Activated T-helper 2 cell treated with anti-CD3 and anti-CD28 coated beads, Interferon-gamma antibody, Interleukin-2, Interleukin-4, amounts not matched to agents 10 μg/mL and 5 μg/mL and 100 μg/mL, durations not matched to agents 14 hours and 24 hours and 36 hours (primary cell): Measurements from ENCODE around the gene CDC25A. TPM values are rescaled to one million over a fixed set of nuclear protein-coding genes. Genes with fewer than 3 reads are reported as not detected.

Experiments
- DNase-seq: peaks from one replicate; pipeline ENCODE4 v3.0.0; 2021; ENCODE audit warnings: low spot score
- H3K27ac Mint-ChIP-seq: one replicate; pipeline ENCODE4 v1.8.0; 2021; ENCODE audit warnings: mixed read lengths
- H3K27me3 Mint-ChIP-seq: one replicate; pipeline ENCODE4 v1.8.0; 2021; ENCODE audit warnings: low read depth, mixed read lengths
- H3K36me3 Mint-ChIP-seq: one replicate; pipeline ENCODE4 v1.8.0; 2021; ENCODE audit warnings: low read depth, mixed read lengths
- H3K4me1 Mint-ChIP-seq: one replicate; pipeline ENCODE4 v1.8.0; 2021; ENCODE audit warnings: low read depth, mixed read lengths
- H3K4me3 Mint-ChIP-seq: one replicate; pipeline ENCODE4 v1.8.0; 2021; ENCODE audit warnings: low read depth, mild to moderate bottlenecking, moderate library complexity, mixed read lengths
- H3K9me3 Mint-ChIP-seq: one replicate; pipeline ENCODE4 v1.8.0; 2021; ENCODE audit warnings: mixed read lengths
- intact Hi-C: fragments of 100-400 bp; cut with micrococcal nuclease; formaldehyde crosslinking; loops from one replicate; pipeline ENCODE4 v1.15.1; 2023
- total RNA-seq: library from RNA; stranded (reverse); gene quantifications from 2 replicates; pipeline ENCODE4 v1.2.3, GENCODE V29; 2022

Gene CDC25A
- total RNA-seq, 1 donor from 2014 or later: 39.1 TPM

GRCh38 chr3:48151807-48152427, 36.3 kb downstream of the CDC25A start:
- no peaks in the 10 kb centered on the region for H3K9me3 Mint-ChIP-seq
- no peak overlapping the region for H3K4me3 Mint-ChIP-seq
- H3K36me3 Mint-ChIP-seq: no peaks in the 10 kb centered on the region
- DNase-seq: no peak
- H3K27ac Mint-ChIP-seq: no peak overlapping the region
- peaks cover 2% of the 10 kb centered on the region for H3K4me1 Mint-ChIP-seq
- H3K27me3 Mint-ChIP-seq: no peaks in the 10 kb centered on the region
- intact Hi-C loops: loop anchor here (5.0 to 10.0 kb wide), 3 partner anchors 67 to 315 kb away; no protein-coding TSS in a partner anchor

GRCh38 chr3:48151058-48151806, 37.0 kb downstream of the CDC25A start:
- H3K4me1 Mint-ChIP-seq: peaks cover 2% of the 10 kb centered on the region
- DNase-seq: peak; percentile 50
- no peaks in the 10 kb centered on the region for H3K36me3 Mint-ChIP-seq
- intact Hi-C loops: loop anchor here (5.0 to 10.0 kb wide), 3 partner anchors 66 to 314 kb away; no protein-coding TSS in a partner anchor
- no peak overlapping the region for H3K27ac Mint-ChIP-seq
- H3K4me3 Mint-ChIP-seq: no peak overlapping the region
- H3K9me3 Mint-ChIP-seq: no peaks in the 10 kb centered on the region
- no peaks in the 10 kb centered on the region for H3K27me3 Mint-ChIP-seq

- no peaks in the 10 kb centered on the region for H3K36me3 Mint-ChIP-seq
Observed at GRCh38 chr3:48143992-48144391, 44.2 kb downstream of the CDC25A start.

GRCh38 chr3:48143567-48143966, 44.6 kb downstream of the CDC25A start:
- Mint-ChIP-seq H3K27ac (no peak overlapping the region), H3K27me3 (peaks cover 3% of the 10 kb centered on the region), H3K4me1 (no peaks in the 10 kb centered on the region), H3K9me3 (no peaks in the 10 kb centered on the region), H3K36me3 (no peaks in the 10 kb centered on the region), H3K4me3 (no peak overlapping the region)
- DNase-seq: no peak
- intact Hi-C loops: no loop called here

More at GRCh38 chr3:48143992-48144391, 44.2 kb downstream of the CDC25A start:
- no peaks in the 10 kb centered on the region for H3K4me1 Mint-ChIP-seq
- DNase-seq: no peak
- no peaks in the 10 kb centered on the region for H3K9me3 Mint-ChIP-seq
- no peak overlapping the region for H3K4me3 Mint-ChIP-seq
- intact Hi-C loops: no loop called here
- peaks cover 3% of the 10 kb centered on the region for H3K27me3 Mint-ChIP-seq
- H3K27ac Mint-ChIP-seq: no peak overlapping the region

GRCh38 chr3:48142316-48142870, 45.8 kb downstream of the CDC25A start:
- Mint-ChIP-seq H3K36me3 (no peaks in the 10 kb centered on the region), H3K9me3 (no peaks in the 10 kb centered on the region), H3K27ac (no peak overlapping the region), H3K4me1 (no peaks in the 10 kb centered on the region), H3K27me3 (peaks cover 3% of the 10 kb centered on the region), H3K4me3 (no peak overlapping the region)
- intact Hi-C loops: no loop called here
- DNase-seq: no peak

- Mint-ChIP-seq H3K36me3 (no peaks in the 10 kb centered on the region), H3K27ac (no peak overlapping the region), H3K4me3 (no peak overlapping the region), H3K27me3 (peaks cover 3% of the 10 kb centered on the region), H3K9me3 (no peaks in the 10 kb centered on the region), H3K4me1 (no peaks in the 10 kb centered on the region)
- DNase-seq: no peak
- intact Hi-C loops: no loop called here
Observed at GRCh38 chr3:48141604-48142137, 46.5 kb downstream of the CDC25A start.

GRCh38 chr3:48140936-48141603, 47.1 kb downstream of the CDC25A start:
- DNase-seq: no peak
- intact Hi-C loops: no loop called here
- no peaks in the 10 kb centered on the region for H3K4me1 Mint-ChIP-seq
- H3K27me3 Mint-ChIP-seq: peaks cover 3% of the 10 kb centered on the region
- no peaks in the 10 kb centered on the region for H3K36me3 Mint-ChIP-seq
- H3K27ac Mint-ChIP-seq: no peak overlapping the region
- H3K9me3 Mint-ChIP-seq: no peaks in the 10 kb centered on the region
- H3K4me3 Mint-ChIP-seq: no peak overlapping the region

- Mint-ChIP-seq H3K4me3 (no peak overlapping the region), H3K27me3 (peaks cover 3% of the 10 kb centered on the region), H3K36me3 (no peaks in the 10 kb centered on the region), H3K27ac (no peak overlapping the region), H3K4me1 (no peaks in the 10 kb centered on the region), H3K9me3 (no peaks in the 10 kb centered on the region)
- DNase-seq: no peak
- intact Hi-C loops: no loop called here
Observed at GRCh38 chr3:48140336-48140757, 47.9 kb downstream of the CDC25A start.

- intact Hi-C loops: no loop called here
- H3K9me3 Mint-ChIP-seq: no peaks in the 10 kb centered on the region
- no peak overlapping the region for H3K27ac Mint-ChIP-seq
- no peaks in the 10 kb centered on the region for H3K4me1 Mint-ChIP-seq
- H3K27me3 Mint-ChIP-seq: peaks cover 3% of the 10 kb centered on the region
- H3K4me3 Mint-ChIP-seq: no peak overlapping the region
- H3K36me3 Mint-ChIP-seq: no peaks in the 10 kb centered on the region
- DNase-seq: no peak
Observed at GRCh38 chr3:48137425-48137999, 50.7 kb downstream of the CDC25A start.

GRCh38 chr3:48135552-48136495, 52.4 kb downstream of the CDC25A start:
- no peak for DNase-seq
- Mint-ChIP-seq H3K27ac (no peak overlapping the region), H3K36me3 (no peaks in the 10 kb centered on the region), H3K4me1 (no peaks in the 10 kb centered on the region), H3K9me3 (no peaks in the 10 kb centered on the region), H3K27me3 (peaks cover 3% of the 10 kb centered on the region), H3K4me3 (no peak overlapping the region)
- intact Hi-C loops: no loop called here

- no peaks in the 10 kb centered on the region for H3K36me3 Mint-ChIP-seq
- peaks cover 2% of the 10 kb centered on the region for H3K27me3 Mint-ChIP-seq
- intact Hi-C loops: no loop called here
- H3K9me3 Mint-ChIP-seq: no peaks in the 10 kb centered on the region
- no peaks in the 10 kb centered on the region for H3K4me1 Mint-ChIP-seq
- no peak for DNase-seq
- no peak overlapping the region for H3K4me3 Mint-ChIP-seq
- no peak overlapping the region for H3K27ac Mint-ChIP-seq
Observed at GRCh38 chr3:48130321-48130904, 57.8 kb downstream of the CDC25A start.
